SK-N-SH (cell line): ENCODE results near the gene TGFBI. TPM values are rescaled to one million over a fixed set of nuclear protein-coding genes. Genes with fewer than 3 reads are reported as not detected.

ENCODE experiments used
- CTCF ChIA-PET: fragments of 300-600, 350-600 bp; formaldehyde crosslinking; extraction: SDS; loops from one replicate; lab custom pipeline; 2021; lab: Yijun Ruan, JAX
- POLR2A ChIA-PET: fragments of 350-600 bp; sonication (Branson Sonifier 250); formaldehyde crosslinking; extraction: SDS; loops from one replicate; lab custom pipeline; 2020; ENCODE audit warnings: antibody characterized with exemption, inconsistent platforms; lab: Yijun Ruan, JAX
- DNase-seq: peaks from one replicate; pipeline ENCODE4 v3.0.0; 2012
- H2AFZ ChIP-seq: fragments of 200-600 bp; sonication (generic); 2 replicates; pipeline ENCODE4 v1.8.1; 2016; ENCODE audit warnings: antibody characterized with exemption, mild to moderate bottlenecking, low read depth
- H3F3A ChIP-seq: fragments of 200-600 bp; sonication (generic); replicated peaks from 2 replicates; pipeline ENCODE3; 2016; ENCODE audit warnings: antibody characterized with exemption, mild to moderate bottlenecking; ENCODE audit not compliant: insufficient read depth
- H3K27ac ChIP-seq, 2 experiments: fragments of 200-500 bp in 1 of 2; fragments of 200-600 bp in 1 of 2; sonication (Bioruptor generic) in 1 of 2; sonication (generic), shearing (Covaris generic) in 1 of 2; 2 replicates each; pipeline versions ENCODE4 v1.5.1 to v1.6.1; 2014 to 2016; ENCODE audit warnings: low read depth in 2 of 2, inconsistent platforms in 1 of 2, low read length in 1 of 2, mild to moderate bottlenecking in 1 of 2, mixed read lengths in 1 of 2
- H3K27me3 ChIP-seq: fragments of 200-600 bp; sonication (generic), shearing (Covaris generic); 2 replicates; pipeline ENCODE4 v1.6.1; 2016; ENCODE audit warnings: mixed run types; ENCODE audit not compliant: insufficient read depth
- H3K36me3 ChIP-seq, 2 experiments: fragments of 200-500 bp in 1 of 2; fragments of 200-600 bp in 1 of 2; sonication (Bioruptor generic) in 1 of 2; sonication (generic) in 1 of 2; replicated peaks in 1 of 2; 2 replicates each; pipeline versions ENCODE3 to v1.5.1; 2014 to 2016; ENCODE audit warnings: low read length in 1 of 2, mild to moderate bottlenecking in 1 of 2; ENCODE audit not compliant: insufficient read depth in 2 of 2, control insufficient read depth in 1 of 2
- H3K4me1 ChIP-seq, 2 experiments: fragments of 200-500 bp in 1 of 2; fragments of 200-600 bp in 1 of 2; sonication (Bioruptor generic) in 1 of 2; sonication (generic), shearing (Covaris generic) in 1 of 2; 2 replicates each; pipeline versions ENCODE4 v1.5.1 to v1.6.1; 2014 to 2016; ENCODE audit warnings: low read depth in 1 of 2, low read length in 1 of 2, mixed run types in 1 of 2; ENCODE audit not compliant: insufficient read depth in 2 of 2, control insufficient read depth in 1 of 2
- H3K4me2 ChIP-seq: fragments of 200-600 bp; sonication (generic), shearing (Covaris generic); 2 replicates; pipeline ENCODE4 v1.6.1; 2017; ENCODE audit warnings: mixed run types
- H3K4me3 ChIP-seq, 2 experiments: fragments of 200-500 bp in 1 of 2; fragments of 200-600 bp in 1 of 2; sonication (Bioruptor generic) in 1 of 2; sonication (generic), shearing (Covaris generic) in 1 of 2; 2 replicates each; pipeline versions ENCODE4 v1.5.1 to v1.8.1; 2014 to 2016; ENCODE audit warnings: low read depth in 2 of 2, inconsistent platforms in 1 of 2, low read length in 1 of 2, mild to moderate bottlenecking in 1 of 2, mixed read lengths in 1 of 2, moderate library complexity in 1 of 2
- H3K79me2 ChIP-seq: fragments of 200-600 bp; sonication (generic); 2 replicates; pipeline ENCODE4 v1.8.1; 2017; ENCODE audit warnings: mild to moderate bottlenecking; ENCODE audit not compliant: insufficient read depth
- H3K9ac ChIP-seq: fragments of 200-600 bp; sonication (generic); 2 replicates; pipeline ENCODE4 v1.6.1; 2017; ENCODE audit warnings: mixed run types
- H3K9me2 ChIP-seq: fragments of 200-600 bp; sonication (generic); 2 replicates; pipeline ENCODE4 v1.6.1; 2017; ENCODE audit warnings: mixed run types
- H3K9me3 ChIP-seq: fragments of 200-600 bp; sonication (generic); 2 replicates; pipeline ENCODE4 v1.6.1; 2017; ENCODE audit warnings: mixed run types, mild to moderate bottlenecking, moderate library complexity
- H4K20me1 ChIP-seq: fragments of 200-600 bp; sonication (generic); 2 replicates; pipeline ENCODE4 v1.6.1; 2017; ENCODE audit warnings: mild to moderate bottlenecking, mixed run types; ENCODE audit not compliant: insufficient read depth
- CHD2 ChIP-seq: fragments of 150-350 bp; IDR thresholded peaks from 2 replicates; pipeline ENCODE4 v1.6.1; 2018; ENCODE audit warnings: low read length; ENCODE audit not compliant: partially characterized antibody
- ELF1 ChIP-seq: IDR thresholded peaks from 2 replicates; pipeline ENCODE4 v1.4.0; 2012
- EP300 ChIP-seq, 2 experiments: IDR thresholded peaks; 2 replicates each; pipeline versions ENCODE4 v1.4.0 to v1.6.1; 2012; ENCODE audit warnings: borderline replicate concordance in 1 of 2, low read depth in 1 of 2, low read length in 1 of 2
- EZH2phosphoT487 ChIP-seq: fragments of 200-600 bp; sonication (generic); IDR thresholded peaks from 2 replicates; pipeline ENCODE4 v1.6.1; 2017; ENCODE audit warnings: low read depth, mixed run types, mild to moderate bottlenecking, antibody characterized with exemption, moderate library complexity, borderline replicate concordance
- FOXM1 ChIP-seq: IDR thresholded peaks from 2 replicates; pipeline ENCODE4 v1.4.0; 2012; ENCODE audit warnings: low read depth, mild to moderate bottlenecking
- GABPA ChIP-seq: IDR thresholded peaks from 2 replicates; pipeline ENCODE4 v1.4.0; 2012; ENCODE audit warnings: low read depth, mild to moderate bottlenecking
- GATA2 ChIP-seq: sonication (generic); formaldehyde crosslinking; IDR thresholded peaks from 2 replicates; pipeline ENCODE4 v1.5.0; 2020; ENCODE audit warnings: mild to moderate bottlenecking, missing genetic modification reagents
- JUND ChIP-seq: IDR thresholded peaks from 2 replicates; pipeline ENCODE4 v1.4.0; 2012
- MAX ChIP-seq: IDR thresholded peaks from 2 replicates; pipeline ENCODE4 v1.4.0; 2012; ENCODE audit warnings: low read depth
- MEF2A ChIP-seq: IDR thresholded peaks from 2 replicates; pipeline ENCODE4 v1.4.0; 2012; ENCODE audit warnings: low read depth, borderline replicate concordance
- NFIC ChIP-seq: IDR thresholded peaks from 2 replicates; pipeline ENCODE4 v1.4.0; 2012; ENCODE audit warnings: borderline replicate concordance
- NRF1 ChIP-seq: IDR thresholded peaks from 2 replicates; pipeline ENCODE4 v1.6.1; 2012; ENCODE audit warnings: low read depth, mild to moderate bottlenecking, low read length
- PBX3 ChIP-seq: IDR thresholded peaks from 2 replicates; pipeline ENCODE4; 2012
- RAD21 ChIP-seq: IDR thresholded peaks from 2 replicates; pipeline ENCODE4 v1.6.1; 2012; ENCODE audit warnings: mild to moderate bottlenecking, low read length
- REST ChIP-seq: IDR thresholded peaks from 2 replicates; pipeline ENCODE4 v1.6.1; 2012; ENCODE audit warnings: mild to moderate bottlenecking, low read depth, low read length, moderate library complexity
- SMC3 ChIP-seq: IDR thresholded peaks from 2 replicates; pipeline ENCODE4 v1.6.1; 2012; ENCODE audit warnings: low read depth, low read length, improper control_type of control experiment
- TCF12 ChIP-seq: IDR thresholded peaks from 2 replicates; pipeline ENCODE4 v1.4.0; 2012
- TEAD4 ChIP-seq: IDR thresholded peaks from 2 replicates; pipeline ENCODE4 v1.4.0; 2012; ENCODE audit warnings: mild to moderate bottlenecking, borderline replicate concordance; ENCODE audit not compliant: insufficient read depth
- USF1 ChIP-seq: IDR thresholded peaks from 2 replicates; pipeline ENCODE4 v1.4.0; 2012; ENCODE audit warnings: low read depth, borderline replicate concordance
- USF2 ChIP-seq: fragments of 150-350 bp; IDR thresholded peaks from 2 replicates; pipeline ENCODE4 v1.6.1; 2017; ENCODE audit warnings: antibody characterized with exemption, low read length, low read depth, borderline replicate concordance
- WGBS: methylation state at CpG from one replicate; pipeline ENCODE4 v1.1.6; 2017; ENCODE audit warnings: low lambda C conversion rate; 5-methylcytosine and 5-hydroxymethylcytosine counted together
- polyA plus RNA-seq, 3 experiments: library from polyadenylated mRNA; depleted of rRNA; stranded (reverse); fragments of >200 nt; gene quantifications; 2 replicates each; pipeline ENCODE4 v1.2.3, GENCODE V29; 2012

The TGFBI gene
- polyA plus RNA-seq, 1 of the 3 experiments (the other 2 are of a cell fraction), result 2,678 TPM

- no peaks in the 10 kb centered on the region for H3K9me3 ChIP-seq
- CTCF ChIA-PET, result no interaction called here
- no peaks in the 10 kb centered on the region for H3K9me2 ChIP-seq
- no peak overlapping the region for H3K4me2 ChIP-seq
- H3K9ac ChIP-seq, result no peak overlapping the region
- 93% methylated on average over 11 of the region's 12 CpGs for WGBS
- peaks cover 6% of the 10 kb centered on the region; the same call in 1 of the 2 replicates for H4K20me1 ChIP-seq
- POLR2A ChIA-PET, result no interaction called here
- peak overlapping the region in 1 of 2 experiments; percentile 97; a peak in 3 of 4 replicates for H3K27ac ChIP-seq
- no peaks in the 10 kb centered on the region for H3K27me3 ChIP-seq
- no peak for DNase-seq
- H3K4me3 ChIP-seq, result no peak overlapping the region
- TF ChIP-seq REST (no peak), EP300 (IDR thresholded peaks at IDR 0.05; ENCODE audit: borderline replicate concordance in 1 of 2, low read depth in 1 of 2, low read length in 1 of 2) (no peak), MAX (no peak), GATA2 (no peak), FOXM1 (no peak), EZH2phosphoT487 (no peak), ELF1 (no peak)
- TF ChIP-seq, all 33 proteins: peak for 0
- H3F3A ChIP-seq, result peaks cover 84% of the 10 kb centered on the region
- peaks cover 7% of the 10 kb centered on the region; the same call in 1 of the 2 replicates for H3K79me2 ChIP-seq
- no peak overlapping the region for H2AFZ ChIP-seq
- peaks cover 3 to 37% of the 10 kb centered on the region in 2 experiments; a peak in 3 of 4 replicates for H3K4me1 ChIP-seq
- H3K36me3 ChIP-seq, result peaks cover 37 to 46% of the 10 kb centered on the region in 2 experiments
Measured at GRCh38 chr5:136051486-136052220, 22.9 kb downstream of the TGFBI start.

GRCh38 chr5:136052692-136053335 lies 24.0 kb downstream of the TGFBI start:
- CTCF ChIA-PET, result interaction anchor here (1.0 kb wide), 1 partner anchor 9 kb away, joined by 3 read pairs; no protein-coding TSS in a partner anchor
- peak overlapping the region; percentile 54 for H3K4me2 ChIP-seq
- peaks cover 13 to 48% of the 10 kb centered on the region in 2 experiments; a peak in 3 of 4 replicates for H3K4me1 ChIP-seq
- TF ChIP-seq TEAD4 (no peak), NFIC (no peak), ELF1 (no peak), CHD2 (no peak), USF1 (no peak), GABPA (no peak), EP300 (IDR thresholded peaks at IDR 0.05; ENCODE audit: borderline replicate concordance in 1 of 2, low read depth in 1 of 2, low read length in 1 of 2) (no peak), RAD21 (no peak), TCF12 (no peak), EZH2phosphoT487 (no peak), NRF1 (no peak), PBX3 (no peak), JUND (no peak), MEF2A (no peak), USF2 (no peak), SMC3 (no peak)

More at GRCh38 chr5:136052692-136053335, 24.0 kb downstream of the TGFBI start:
- Histone ChIP-seq H3K4me3 (no peak overlapping the region), H3K36me3 (peaks cover 34 to 44% of the 10 kb centered on the region in 2 experiments), H3F3A (peaks cover 85% of the 10 kb centered on the region), H3K9me2 (no peaks in the 10 kb centered on the region), H2AFZ (no peak overlapping the region), H3K9me3 (no peaks in the 10 kb centered on the region), H3K27ac (peak overlapping the region; percentile 75 to 97; a peak in 3 of 4 replicates), H4K20me1 (peaks cover 6% of the 10 kb centered on the region; the same call in 1 of the 2 replicates), H3K9ac (peak overlapping the region; percentile 61), H3K27me3 (no peaks in the 10 kb centered on the region), H3K79me2 (peaks cover 7% of the 10 kb centered on the region; the same call in 1 of the 2 replicates)
- DNase-seq, result no peak
- WGBS, result 87% methylated on average over 3 of the region's 13 CpGs
- POLR2A ChIA-PET, result no interaction called here
